Osteoblast (primary cell): ENCODE measurements around the gene MGMT. TPM values are rescaled to one million over a fixed set of nuclear protein-coding genes. Genes with fewer than 3 reads are reported as not detected.
A peak's percentile ranks its signal among the peaks of the same experiment; 100 is the strongest.

Source experiments
- DNase-seq: peaks from one replicate; pipeline ENCODE4 v3.0.0; 2011; ENCODE audit warnings: low spot score, mixed read lengths; ENCODE audit not compliant: insufficient read length; ENCODE audit errors: missing footprints
- H2AFZ ChIP-seq: 2 replicates; pipeline ENCODE4 v1.6.0; 2011; ENCODE audit warnings: mild to moderate bottlenecking, low read length
- H3K27ac ChIP-seq: 2 replicates; pipeline ENCODE4 v1.5.1; 2011; ENCODE audit warnings: mild to moderate bottlenecking, low read depth, low read length, moderate library complexity
- H3K27me3 ChIP-seq: 2 replicates; pipeline ENCODE4 v1.6.0; 2012; ENCODE audit warnings: mild to moderate bottlenecking, control low read depth, inconsistent platforms, low read length, moderate library complexity; ENCODE audit not compliant: insufficient read depth
- H3K36me3 ChIP-seq: 2 replicates; pipeline ENCODE4 v1.5.1; 2011; ENCODE audit warnings: mild to moderate bottlenecking, low read length, control low read depth, moderate library complexity; ENCODE audit not compliant: insufficient read depth
- H3K4me1 ChIP-seq: 2 replicates; pipeline ENCODE4 v1.5.1; 2011; ENCODE audit warnings: mild to moderate bottlenecking, low read length, control low read depth, moderate library complexity; ENCODE audit not compliant: insufficient read depth
- H3K4me2 ChIP-seq: 2 replicates; pipeline ENCODE4 v1.6.0; 2011; ENCODE audit warnings: mild to moderate bottlenecking, low read length; ENCODE audit not compliant: insufficient read depth
- H3K4me3 ChIP-seq: fragments of 200-600 bp; sonication (generic); 3 replicates; pipeline ENCODE4 v1.5.1; 2012; ENCODE audit warnings: mild to moderate bottlenecking, low read length, inconsistent platforms; ENCODE audit not compliant: insufficient read depth
- H3K79me2 ChIP-seq: 2 replicates; pipeline ENCODE4 v1.6.0; 2012; ENCODE audit warnings: mild to moderate bottlenecking, low read length, control low read depth, inconsistent platforms; ENCODE audit not compliant: insufficient read depth
- H3K9me3 ChIP-seq: 2 replicates; pipeline ENCODE4 v1.5.1; 2011; ENCODE audit warnings: low read depth, low read length, control low read depth
- H4K20me1 ChIP-seq: 2 replicates; pipeline ENCODE4 v1.6.0; 2012; ENCODE audit warnings: mild to moderate bottlenecking, low read length, control low read depth; ENCODE audit not compliant: insufficient read depth
- total RNA-seq: library from RNA; depleted of rRNA; stranded (reverse); fragments of >200 nt; gene quantifications from 2 replicates; pipeline ENCODE4 v1.2.3, GENCODE V29; 2012
- TF ChIP-seq, protein P1 (sequence below): IDR thresholded peaks from 2 replicates; pipeline ENCODE4 v1.5.1; 2011; ENCODE audit warnings: mild to moderate bottlenecking, low read depth, low read length, moderate library complexity; ENCODE audit errors: extremely low read depth

MGMT gene
- total RNA-seq, 1 donor = 21.0 TPM

DNA sequence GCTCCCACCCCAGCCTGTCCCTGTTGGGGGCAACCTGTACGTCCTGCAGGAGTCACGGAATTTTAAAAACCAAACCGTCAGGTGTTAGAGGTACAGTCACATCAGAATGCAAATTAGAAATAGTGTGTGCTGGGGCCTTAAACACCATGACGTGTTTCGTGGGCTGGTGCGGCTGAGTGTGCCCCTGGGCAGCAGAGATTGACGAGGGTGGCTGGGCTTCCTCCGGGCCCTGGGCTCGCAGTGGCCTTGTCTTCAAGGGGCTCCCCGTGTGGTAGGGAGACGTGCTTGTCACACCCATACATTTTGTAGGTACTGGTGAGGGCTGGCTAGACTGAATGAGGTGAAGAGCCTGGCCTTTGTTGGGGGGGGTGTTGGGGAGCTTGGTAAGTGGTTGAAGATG lies 7.6 kb downstream of the MGMT start:
- no peaks in the 10 kb centered on the region for H3K27me3 ChIP-seq
- no peaks in the 10 kb centered on the region for H3K36me3 ChIP-seq
- H2AFZ ChIP-seq = no peak overlapping the region
- H4K20me1 ChIP-seq = peaks cover 5% of the 10 kb centered on the region
- H3K27ac ChIP-seq = no peak overlapping the region
- no peaks in the 10 kb centered on the region for H3K9me3 ChIP-seq
- H3K4me3 ChIP-seq = no peak overlapping the region
- TF ChIP-seq, protein P1, sequence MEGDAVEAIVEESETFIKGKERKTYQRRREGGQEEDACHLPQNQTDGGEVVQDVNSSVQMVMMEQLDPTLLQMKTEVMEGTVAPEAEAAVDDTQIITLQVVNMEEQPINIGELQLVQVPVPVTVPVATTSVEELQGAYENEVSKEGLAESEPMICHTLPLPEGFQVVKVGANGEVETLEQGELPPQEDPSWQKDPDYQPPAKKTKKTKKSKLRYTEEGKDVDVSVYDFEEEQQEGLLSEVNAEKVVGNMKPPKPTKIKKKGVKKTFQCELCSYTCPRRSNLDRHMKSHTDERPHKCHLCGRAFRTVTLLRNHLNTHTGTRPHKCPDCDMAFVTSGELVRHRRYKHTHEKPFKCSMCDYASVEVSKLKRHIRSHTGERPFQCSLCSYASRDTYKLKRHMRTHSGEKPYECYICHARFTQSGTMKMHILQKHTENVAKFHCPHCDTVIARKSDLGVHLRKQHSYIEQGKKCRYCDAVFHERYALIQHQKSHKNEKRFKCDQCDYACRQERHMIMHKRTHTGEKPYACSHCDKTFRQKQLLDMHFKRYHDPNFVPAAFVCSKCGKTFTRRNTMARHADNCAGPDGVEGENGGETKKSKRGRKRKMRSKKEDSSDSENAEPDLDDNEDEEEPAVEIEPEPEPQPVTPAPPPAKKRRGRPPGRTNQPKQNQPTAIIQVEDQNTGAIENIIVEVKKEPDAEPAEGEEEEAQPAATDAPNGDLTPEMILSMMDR = no peak
- no peak overlapping the region for H3K4me2 ChIP-seq
- no peaks in the 10 kb centered on the region for H3K4me1 ChIP-seq
- no peak for DNase-seq
- H3K79me2 ChIP-seq = no peaks in the 10 kb centered on the region

DNA sequence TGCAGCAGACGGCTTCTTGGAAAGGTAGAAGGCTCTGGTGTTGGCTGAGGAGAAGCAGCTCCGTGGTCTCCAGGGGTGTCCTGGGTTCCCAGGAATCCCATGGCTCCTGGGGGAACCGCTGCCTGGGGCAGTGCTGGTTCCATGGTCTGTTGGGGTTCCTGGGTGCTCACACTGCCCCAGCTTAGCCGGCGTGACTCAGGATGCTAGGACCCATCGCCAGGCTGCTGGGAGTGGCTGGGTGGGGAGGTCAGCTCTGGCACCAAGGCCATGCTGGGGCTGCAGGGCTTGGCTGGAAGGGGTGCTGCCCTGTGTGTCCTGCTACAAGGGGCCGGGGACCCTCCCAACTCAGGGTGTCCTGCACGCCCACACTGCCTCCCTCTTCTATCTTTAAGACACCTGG lies 9.4 kb downstream of the MGMT start:
- no peaks in the 10 kb centered on the region for H3K27me3 ChIP-seq
- TF ChIP-seq, protein P1 = no peak
- no peak overlapping the region for H2AFZ ChIP-seq
- no peak overlapping the region for H3K4me2 ChIP-seq
- H3K4me1 ChIP-seq = no peaks in the 10 kb centered on the region
- H3K79me2 ChIP-seq = no peaks in the 10 kb centered on the region
- H3K4me3 ChIP-seq = no peak overlapping the region
- DNase-seq = peak; percentile 77
- no peaks in the 10 kb centered on the region for H3K9me3 ChIP-seq
- peaks cover 5% of the 10 kb centered on the region for H4K20me1 ChIP-seq
- H3K27ac ChIP-seq = no peak overlapping the region
- H3K36me3 ChIP-seq = no peaks in the 10 kb centered on the region

DNA sequence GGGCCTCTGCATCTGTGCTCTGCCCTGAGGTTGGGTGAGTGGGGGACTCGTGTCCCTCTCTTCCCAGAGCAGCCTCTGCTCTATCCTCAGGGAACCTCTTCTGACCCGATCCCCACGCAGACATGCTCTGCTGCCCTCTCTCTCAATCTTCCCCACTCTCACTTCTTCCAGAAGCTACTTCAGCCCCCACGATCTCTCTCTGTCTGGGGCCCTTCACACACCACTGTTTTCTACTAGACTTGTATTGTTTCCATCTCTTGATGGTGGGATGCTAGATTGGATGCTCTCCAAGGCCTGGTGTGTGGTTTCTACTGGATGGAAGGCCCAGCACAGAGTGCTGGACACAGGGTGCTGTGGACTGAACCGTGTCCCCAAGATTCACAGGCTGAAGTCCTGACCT lies 10.0 kb downstream of the MGMT start:
- H3K27ac ChIP-seq = no peak overlapping the region
- H3K79me2 ChIP-seq = no peaks in the 10 kb centered on the region
- H4K20me1 ChIP-seq = peaks cover 5% of the 10 kb centered on the region
- no peak overlapping the region for H2AFZ ChIP-seq
- no peaks in the 10 kb centered on the region for H3K4me1 ChIP-seq
- no peaks in the 10 kb centered on the region for H3K36me3 ChIP-seq
- no peaks in the 10 kb centered on the region for H3K9me3 ChIP-seq
- TF ChIP-seq, protein P1 = no peak
- DNase-seq = peak; percentile 25
- no peak overlapping the region for H3K4me3 ChIP-seq
- no peaks in the 10 kb centered on the region for H3K27me3 ChIP-seq
- no peak overlapping the region for H3K4me2 ChIP-seq

DNA sequence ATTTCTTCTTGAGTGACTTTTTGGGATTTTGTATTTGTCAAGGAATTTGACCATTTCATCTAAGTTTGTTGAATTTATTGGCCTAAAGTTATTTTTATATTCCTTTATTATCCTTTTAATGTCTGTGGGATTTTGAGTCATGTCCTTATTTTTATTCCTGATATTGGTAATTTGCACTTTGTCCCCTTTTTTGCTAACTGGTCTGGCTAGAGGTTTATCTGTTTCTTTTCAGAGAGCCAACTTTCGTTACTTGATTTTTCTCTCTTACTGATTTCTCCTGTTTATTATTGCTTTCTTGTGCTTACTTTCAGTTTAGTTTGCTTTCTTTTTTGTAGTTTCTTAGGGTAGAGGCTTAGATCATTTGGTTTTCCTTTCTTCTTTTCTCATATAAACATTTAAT lies 14.6 kb downstream of the MGMT start:
- peaks cover 6% of the 10 kb centered on the region for H3K9me3 ChIP-seq
- peaks cover 5% of the 10 kb centered on the region for H4K20me1 ChIP-seq

More for the DNA sequence above, 14.6 kb downstream of the MGMT start:
- TF ChIP-seq, protein P1 = no peak
- H3K27ac ChIP-seq = no peak overlapping the region
- H2AFZ ChIP-seq = no peak overlapping the region
- no peaks in the 10 kb centered on the region for H3K4me1 ChIP-seq
- no peaks in the 10 kb centered on the region for H3K36me3 ChIP-seq
- H3K27me3 ChIP-seq = no peaks in the 10 kb centered on the region
- DNase-seq = no peak
- no peak overlapping the region for H3K4me2 ChIP-seq
- H3K4me3 ChIP-seq = no peak overlapping the region
- H3K79me2 ChIP-seq = no peaks in the 10 kb centered on the region
